CD4-positive, alpha-beta T cell treated with Interleukin-4 for 4 hours (primary cell): Measurements from ENCODE around the gene CLEC2A.
"Not testable (repeated sequence)": the region's sequence is repeated elsewhere in the genome, so short reads cannot be mapped to it uniquely, and the experiment has no call there.

Source experiments
- DNase-seq: peaks from one replicate; pipeline ENCODE4 v3.0.0-alpha.2; 2020

CLEC2A gene, protein sequence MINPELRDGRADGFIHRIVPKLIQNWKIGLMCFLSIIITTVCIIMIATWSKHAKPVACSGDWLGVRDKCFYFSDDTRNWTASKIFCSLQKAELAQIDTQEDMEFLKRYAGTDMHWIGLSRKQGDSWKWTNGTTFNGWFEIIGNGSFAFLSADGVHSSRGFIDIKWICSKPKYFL

DNA sequence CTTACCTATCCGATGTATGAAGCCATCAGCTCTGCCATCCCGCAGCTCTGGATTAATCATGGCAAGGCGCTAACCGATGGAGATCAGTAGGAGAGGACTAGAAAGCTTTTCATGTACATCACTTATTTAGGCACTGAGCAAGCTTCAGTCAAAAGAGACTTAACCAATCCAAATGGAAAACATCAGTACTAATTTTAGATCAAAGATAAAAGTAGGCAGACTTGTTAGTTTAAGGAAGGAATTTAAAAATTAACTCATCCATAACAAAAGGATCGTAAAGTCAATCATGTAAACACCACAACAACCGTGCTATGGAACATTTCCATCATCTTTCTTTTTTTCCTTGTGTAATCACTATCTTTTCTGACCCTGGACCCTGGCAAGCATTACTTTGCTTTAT lies at the start of gene CLEC2A:
CLEC2A (minus strand) TSS at position 101 of the 400 bp plus-strand sequence; CDS start at position 60, 41 bp downstream.
- DNase-seq: no peak

DNA sequence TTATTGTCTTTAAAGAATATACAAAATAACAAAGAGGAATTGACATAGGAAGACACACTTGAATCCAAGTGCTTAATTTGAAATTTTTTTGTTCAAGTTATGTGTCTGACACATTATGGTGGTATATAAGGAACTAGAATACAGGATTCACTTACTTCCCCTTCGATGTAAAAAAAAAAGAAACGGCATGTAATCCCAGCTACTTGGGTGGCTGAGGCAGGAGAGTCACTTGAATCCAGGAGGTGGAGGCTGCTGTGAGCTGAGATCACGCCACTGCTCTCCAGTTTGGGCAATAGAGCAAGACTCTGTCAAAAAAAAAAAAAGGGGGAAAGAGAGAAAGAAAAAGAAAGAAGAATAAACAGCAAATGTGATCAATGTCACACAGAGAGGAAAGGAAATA lies 48.0 kb upstream of the CLEC2A start:
- no peak for DNase-seq

DNA sequence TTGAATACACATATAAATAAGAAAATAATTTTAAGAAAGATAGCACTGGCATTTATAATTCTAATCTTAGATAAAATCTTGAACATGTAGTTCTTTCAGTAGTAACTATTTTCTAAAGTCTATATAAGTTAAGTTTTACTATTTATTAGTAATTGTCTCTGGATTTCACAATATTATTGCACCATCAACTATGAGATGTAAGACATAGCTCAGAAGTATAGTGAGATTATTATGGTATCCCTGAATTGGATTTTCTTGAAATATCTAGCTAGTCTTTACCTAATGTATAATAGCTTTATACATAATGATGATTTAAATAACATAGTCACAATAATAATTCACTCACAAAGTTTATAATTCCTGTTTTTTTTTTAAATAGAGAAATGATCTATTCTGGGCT lies 45.7 kb upstream of the CLEC2A start:
- no peak for DNase-seq

DNA sequence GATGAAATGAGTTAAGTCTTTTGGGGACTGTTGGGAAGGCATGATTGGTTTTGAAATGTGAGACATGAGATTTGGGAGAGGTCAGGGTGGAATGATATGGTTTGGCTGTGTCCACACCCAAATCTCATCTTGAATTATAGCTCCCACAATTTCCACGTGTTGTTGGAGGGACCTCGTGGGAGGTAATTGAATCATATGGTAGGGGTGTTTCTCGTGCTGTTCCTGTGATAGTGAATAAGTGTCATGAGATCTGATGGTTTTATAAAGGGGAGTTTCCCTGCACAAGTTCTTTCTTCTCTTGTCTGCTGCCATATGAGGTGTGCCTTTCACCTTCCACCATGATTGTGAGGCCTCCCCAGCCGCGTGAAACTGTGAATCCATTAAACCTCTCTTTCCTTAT lies 44.5 kb upstream of the CLEC2A start:
- not testable (repeated sequence) for DNase-seq

DNA sequence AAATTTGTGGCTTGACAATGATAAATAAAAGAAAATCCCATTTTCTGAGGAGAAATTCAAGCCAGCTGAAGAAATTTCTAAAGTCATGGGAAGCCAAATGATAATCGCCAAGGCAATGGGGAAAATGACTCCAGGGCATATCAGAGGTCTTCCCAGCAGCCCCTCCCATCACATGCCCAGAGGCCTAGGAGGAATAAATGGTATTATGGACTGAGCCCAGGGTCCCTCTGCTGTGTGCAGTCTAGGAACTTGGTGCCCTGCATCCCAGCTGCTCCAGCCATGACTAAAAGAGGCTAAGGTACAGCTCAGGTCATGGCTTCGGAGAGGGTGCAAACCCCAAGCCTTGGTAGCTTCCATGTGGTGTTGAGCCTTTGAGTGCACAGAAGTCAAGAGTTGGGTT lies 43.4 kb upstream of the CLEC2A start:
- DNase-seq: no peak

DNA sequence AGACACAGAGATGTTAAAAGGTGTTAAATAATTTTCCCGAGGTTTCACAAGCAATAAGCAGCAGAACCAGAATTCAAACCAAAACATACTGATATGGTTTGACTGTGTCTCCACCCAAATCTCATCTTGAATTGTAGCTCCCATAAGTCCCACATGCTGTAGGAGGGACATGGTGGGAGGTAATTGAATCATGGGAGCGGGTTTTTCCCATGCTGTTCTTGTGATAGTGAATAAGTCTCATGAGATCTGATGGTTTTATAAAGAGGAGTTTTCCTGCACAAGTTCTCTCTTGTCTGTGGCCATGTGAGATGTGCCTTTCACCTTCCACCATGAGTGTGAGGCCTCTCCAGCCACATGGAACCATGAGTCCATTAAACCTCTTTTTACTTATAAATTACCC lies 42.6 kb upstream of the CLEC2A start:
- not testable (repeated sequence) for DNase-seq

DNA sequence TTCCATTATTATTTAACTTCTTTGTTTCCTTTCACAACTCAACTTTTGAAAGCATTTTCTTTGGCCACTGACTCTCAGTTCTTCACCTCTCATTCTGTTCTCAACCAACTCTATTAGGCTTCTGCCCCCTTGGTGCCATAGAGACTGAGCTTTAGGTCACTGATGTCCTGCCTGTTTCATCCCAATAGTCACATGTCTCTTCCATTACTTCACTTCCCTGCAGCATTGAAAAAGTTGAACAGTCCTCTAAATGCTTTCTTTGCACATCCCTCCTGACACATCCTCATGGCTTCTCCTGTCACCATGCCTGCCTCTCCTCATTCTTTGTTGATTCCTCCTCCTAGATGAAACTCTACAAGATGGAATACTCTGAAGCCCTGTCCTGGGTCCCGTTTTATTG lies 41.8 kb upstream of the CLEC2A start:
- no peak for DNase-seq

DNA sequence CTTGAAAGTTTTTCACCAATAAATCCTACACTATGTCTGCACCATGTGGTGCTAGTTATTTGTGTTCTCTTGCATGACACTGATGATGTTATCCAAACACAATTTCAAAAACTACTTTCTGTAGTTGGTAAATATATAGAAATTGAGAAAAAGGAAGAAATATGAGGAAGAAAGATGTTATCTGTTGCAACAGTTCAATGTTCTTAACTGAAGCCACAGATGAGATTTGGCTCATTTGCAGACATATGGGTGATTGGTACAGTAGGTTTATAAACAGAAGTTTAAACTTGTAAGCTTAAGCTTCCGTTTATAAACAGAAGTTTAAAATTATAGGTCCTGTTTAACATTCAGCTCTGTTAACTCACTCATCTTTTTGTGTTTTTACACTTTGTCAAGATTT lies 39.0 kb upstream of the CLEC2A start, which contains the start of gene CLEC12A:
CLEC12A (plus strand) TSS at position 229 of the 400 bp plus-strand sequence. CDS start 188 bp downstream, outside the sequence.
- no peak for DNase-seq

DNA sequence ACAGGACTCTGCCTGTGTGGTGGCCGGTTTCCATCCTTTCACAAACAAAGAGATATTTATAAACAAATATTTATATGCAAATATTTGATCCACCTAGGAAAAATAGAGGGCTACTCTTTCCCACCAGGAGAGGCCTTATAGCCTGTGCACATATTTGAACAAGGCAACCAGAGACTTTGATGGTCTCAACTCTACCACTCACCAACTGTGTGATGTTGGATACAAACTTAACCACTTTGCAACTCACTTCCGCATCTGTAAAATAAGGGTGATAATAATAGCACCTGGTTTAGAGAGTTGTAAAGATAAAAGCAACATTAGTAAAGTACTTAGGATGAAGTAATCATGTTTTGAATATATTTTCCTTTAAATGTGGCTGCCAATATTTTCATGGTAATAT lies 37.5 kb upstream of the CLEC2A start:
- no peak for DNase-seq

DNA sequence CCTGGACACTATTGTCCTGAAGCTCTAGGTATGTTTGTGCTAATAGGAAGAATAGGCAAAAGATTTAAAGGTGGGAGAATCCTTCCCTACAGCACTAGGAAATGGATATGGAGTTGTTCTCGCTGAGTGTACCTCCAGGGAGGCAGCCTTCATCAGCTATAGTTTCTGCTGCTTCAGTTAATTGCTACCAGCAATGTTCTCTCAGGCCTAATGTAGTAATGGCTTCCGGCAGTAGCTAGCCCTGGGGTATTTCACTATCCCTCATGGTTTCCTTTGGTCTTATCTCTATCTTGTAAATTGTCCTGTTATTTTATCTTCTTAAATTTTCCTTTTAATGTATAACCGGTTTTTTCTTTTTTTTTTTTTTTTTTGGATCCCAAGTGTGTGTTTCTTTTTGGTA lies 29.7 kb upstream of the CLEC2A start:
- no peak for DNase-seq

DNA sequence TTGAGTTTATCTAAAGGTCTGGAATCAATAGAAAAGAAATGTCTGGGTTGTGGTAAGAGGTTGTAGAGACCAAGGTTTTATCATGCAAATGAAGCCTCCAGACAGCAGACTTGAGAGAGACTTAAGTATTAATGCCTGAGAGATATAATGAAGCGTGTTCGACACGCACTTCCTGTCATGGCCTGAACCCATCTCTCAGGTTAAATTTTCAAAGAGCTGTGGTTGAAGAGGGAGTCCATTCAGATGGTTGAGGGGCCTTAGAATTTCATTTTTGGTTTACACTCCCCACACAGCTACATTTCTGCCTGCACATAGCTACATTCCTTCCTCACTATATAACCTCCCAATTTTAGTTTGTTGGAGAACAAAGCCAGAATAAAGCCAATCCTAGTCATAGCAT lies 28.9 kb upstream of the CLEC2A start:
- no peak for DNase-seq

DNA sequence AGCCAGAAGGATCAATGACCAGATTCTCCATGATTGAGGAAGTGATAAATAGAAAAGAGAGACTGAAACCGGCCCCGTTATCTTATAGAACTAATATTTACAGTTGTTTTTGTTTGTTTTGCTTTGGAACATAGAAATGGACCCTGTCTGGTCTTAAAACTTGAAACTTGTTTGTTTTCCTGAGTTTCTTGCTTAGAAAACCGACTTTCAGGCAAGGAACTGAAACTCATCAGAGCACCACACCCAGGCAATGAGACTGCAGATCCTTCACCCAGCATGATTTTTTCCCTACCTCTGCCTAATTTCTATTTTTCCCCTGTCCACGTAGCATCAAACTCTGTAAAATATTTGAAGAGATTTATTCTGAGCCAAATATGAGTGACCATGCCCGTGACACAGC lies 28.4 kb upstream of the CLEC2A start:
- no peak for DNase-seq

DNA sequence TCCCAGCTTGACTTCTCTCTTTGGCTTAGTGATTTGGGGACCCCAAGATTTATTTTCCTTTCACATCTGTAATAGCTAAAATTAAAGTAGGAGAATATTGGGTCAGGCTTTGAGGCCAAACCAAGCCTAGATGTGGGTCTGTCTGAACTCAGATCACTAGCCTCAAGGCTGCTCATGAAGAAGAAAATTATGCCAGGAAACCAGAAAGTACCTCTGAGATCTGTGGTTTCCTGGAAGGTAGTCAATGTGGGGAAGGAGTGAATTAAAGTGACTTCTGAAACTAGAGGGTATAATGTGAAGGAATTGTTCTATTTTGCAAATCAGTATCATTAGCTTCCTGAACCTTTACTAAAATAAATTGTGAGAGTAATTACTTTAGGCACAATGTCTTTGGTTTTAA lies 25.7 kb upstream of the CLEC2A start:
- peak; percentile 24 for DNase-seq

DNA sequence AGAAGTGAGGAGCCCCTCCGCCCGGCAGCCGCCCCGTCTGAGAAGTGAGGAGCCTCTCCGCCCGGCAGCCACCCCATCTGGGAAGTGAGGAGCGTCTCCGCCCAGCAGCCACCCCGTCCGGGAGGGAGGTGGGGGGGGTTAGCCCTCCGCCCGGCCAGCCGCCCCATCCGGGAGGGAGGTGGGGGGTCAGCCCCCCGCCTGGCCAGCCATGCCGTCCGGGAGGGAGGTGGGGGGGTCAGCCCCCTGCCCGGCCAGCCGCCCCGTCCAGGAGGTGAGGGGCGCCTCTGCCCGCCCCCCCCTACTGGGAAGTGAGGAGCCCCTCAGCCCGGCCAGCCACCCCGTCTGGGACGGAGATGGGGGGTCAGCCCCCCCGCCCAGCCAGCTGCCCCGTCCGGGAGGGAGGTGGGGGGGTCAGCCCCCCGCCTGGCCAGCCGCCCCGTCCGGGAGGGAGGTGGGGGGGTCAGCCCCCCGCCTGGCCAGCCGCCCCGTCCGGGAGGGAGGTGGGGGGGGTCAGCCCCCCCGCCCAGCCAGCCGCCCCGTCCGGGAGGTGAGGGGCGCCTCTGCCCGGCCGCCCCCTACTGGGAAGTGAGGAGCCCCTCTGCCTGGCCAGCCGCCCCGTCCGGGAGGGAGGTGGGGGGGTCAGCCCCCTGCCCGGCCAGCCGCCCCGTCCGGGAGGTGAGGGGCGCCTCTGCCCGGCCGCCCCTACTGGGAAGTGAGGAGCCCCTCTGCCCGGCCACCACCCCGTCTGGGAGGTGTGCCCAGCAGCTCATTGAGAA lies 21.0 kb upstream of the CLEC2A start:
- not testable (repeated sequence) for DNase-seq

DNA sequence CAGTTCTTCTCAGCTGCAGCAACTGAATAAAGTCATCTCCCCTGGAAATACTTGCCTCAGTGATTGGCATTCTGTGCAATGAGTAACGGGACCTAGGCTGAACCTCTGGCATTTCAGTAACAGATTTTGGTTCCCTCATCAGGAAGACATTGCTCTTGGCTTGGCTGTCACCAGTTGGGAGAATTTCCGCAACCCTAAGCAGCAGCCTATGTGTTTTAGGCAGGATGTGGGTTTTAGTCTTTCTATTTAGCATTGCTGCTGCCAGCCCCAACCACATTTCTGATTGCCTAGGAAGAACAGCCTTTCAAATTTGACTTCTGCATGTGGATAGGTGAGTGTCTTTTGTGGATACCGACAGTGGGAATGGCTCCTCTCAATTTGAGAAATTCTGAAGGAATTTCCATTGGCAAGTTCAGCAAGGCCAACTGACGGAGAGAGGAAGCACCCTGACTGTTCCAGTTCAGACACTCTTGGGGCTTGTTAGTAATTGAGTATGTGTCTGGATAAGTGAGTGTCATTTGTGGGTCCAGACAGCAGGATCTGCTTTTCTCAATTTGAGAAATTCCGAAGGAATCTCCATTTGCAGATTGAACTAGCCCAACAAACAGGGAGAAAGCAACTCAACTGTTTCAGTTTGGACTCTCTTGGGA lies 19.0 kb upstream of the CLEC2A start:
- DNase-seq: peak; percentile 49

DNA sequence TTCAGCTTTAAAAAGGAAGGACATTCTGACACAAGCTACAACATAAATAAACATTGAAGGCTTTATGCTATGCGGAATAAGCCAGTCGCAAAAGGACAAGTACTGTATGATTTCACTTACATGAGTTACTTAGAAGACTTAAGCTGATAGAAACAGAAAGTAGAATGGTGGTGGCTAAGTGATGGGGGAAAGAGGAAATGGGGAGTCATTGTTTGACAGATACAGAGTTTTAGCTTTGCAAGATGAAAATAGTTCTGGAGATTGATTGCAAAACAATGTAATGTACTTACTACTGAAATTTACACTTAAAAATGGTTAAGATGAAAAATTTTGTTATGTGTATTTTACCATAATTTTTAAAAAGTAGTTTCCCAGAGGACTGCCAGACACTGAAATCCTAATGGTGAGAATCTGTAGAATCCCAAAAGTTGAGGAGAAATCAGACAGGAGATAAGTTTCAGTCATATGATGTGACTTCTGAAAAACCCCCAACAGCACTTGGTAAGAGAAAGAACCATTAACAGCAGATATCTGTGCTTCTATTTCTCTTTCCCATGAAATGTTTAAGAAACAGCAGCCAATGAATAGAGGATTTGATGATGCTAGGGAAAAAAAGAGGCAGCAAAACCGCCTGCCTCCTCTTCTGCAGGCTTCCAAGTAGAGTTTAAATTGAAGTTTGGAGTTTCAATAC lies 16.6 kb upstream of the CLEC2A start:
- peak; percentile 50 for DNase-seq

DNA sequence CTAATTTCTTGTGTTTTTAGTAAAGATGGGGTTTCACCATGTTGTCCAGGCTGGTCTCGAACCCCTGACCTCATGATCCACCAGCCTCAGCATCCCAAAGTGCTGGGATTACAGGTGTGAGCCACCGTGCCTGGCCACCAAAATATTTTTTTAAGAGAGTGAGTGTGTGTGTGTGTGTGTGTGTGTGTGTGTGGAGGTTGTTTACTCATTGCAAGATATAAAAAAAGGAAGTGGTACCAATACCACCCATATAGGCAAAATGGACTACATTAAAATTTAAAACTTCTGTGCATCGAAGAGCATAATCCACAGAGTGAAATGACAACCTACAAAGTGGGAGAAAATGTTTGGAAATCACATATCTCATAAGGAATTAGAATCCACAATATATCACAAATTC lies 15.5 kb upstream of the CLEC2A start:
- no peak for DNase-seq

DNA sequence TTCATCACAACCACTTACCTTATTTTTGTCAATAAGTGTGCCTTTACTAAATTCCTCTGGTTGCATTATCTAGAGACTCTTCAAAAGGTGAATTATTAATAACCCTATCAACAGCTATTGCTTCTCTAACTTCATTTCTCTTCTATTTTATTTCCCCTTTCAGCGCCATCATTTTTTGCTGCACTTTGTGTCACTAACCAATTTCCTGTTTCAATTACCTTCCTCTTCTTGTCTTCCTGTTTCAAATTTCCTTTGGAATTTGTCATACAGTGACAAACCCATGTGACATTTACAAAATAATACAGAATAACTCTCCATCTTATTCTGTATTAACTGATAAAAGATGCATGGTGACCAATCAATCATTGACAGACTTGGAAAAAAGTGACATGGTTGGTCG lies 12.2 kb upstream of the CLEC2A start:
- no peak for DNase-seq

DNA sequence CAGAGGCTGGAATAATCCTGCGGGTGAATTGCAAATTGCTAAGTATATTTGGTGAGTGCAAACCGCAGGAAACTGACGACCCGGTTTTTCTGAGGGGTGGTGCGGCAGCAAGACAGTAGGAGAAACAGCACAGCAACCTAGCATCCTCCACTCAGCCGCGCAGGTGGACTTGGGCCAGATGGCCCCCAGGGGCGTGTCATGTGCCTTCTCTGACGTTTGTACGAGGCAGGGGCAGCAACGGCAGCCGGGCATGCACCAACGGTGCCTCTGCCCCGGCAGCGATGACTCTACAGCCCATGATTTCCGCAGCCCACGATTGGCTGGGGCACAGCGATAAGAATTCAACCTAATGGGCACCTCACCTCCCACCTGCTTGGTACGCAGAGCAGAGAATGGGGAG lies 11.1 kb upstream of the CLEC2A start:
- DNase-seq: no peak

DNA sequence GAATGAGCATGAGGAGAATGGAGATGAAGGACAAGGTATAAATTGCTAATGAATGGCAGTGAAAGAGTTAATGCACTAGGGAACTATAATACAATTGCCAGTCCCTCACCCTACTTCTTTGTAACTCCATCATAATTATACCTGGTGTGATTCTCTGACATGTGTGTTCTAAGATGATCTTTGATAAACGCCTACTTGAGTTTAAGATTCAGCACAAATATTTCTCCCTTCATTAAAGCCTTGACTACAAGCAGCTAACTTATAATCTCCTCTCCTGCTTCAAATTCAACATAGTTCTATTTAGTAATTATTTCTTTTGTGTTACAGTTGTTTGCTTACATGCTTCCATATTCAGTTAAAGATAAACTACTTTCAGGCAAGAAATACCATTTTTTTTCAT lies 9.7 kb upstream of the CLEC2A start:
- DNase-seq: no peak

DNA sequence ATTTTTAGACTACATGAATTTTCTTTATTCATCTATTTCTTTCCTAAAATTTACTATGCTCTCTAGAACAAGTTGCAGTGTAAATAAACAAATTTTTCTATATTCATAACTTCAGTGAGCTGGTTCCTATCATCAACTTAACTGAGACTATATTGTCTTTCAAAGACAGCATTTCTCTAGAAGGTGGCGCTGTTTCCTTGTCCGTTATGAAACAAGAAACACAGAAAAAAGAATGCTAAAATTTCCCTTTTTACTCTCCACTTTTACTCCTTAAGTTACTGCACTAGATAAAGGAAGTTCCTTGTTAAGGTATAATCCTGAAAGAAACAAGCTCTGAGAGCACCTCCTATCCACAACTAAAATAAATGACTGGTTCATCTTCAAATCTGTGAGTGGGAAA lies 8.2 kb upstream of the CLEC2A start:
- peak; percentile 20 for DNase-seq

DNA sequence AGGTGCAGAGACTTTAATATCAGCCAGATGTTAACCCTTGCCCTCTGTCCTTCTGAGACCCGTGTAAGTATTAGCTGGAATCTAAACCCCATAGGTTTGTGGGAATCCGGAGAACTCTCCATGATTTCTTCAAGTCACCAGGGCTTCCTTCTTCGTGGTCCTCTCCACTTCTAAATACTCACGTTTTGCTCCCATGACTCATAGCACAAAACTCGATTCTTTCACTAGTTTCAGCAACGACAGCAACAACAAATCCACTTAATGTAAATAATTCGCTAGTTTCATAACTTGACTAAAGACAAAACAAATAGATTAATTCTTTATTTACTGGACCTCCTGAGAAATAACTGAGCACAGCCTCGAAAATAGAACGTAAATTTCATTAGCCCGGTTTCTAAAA lies 4.4 kb upstream of the CLEC2A start:
- DNase-seq: no peak

DNA sequence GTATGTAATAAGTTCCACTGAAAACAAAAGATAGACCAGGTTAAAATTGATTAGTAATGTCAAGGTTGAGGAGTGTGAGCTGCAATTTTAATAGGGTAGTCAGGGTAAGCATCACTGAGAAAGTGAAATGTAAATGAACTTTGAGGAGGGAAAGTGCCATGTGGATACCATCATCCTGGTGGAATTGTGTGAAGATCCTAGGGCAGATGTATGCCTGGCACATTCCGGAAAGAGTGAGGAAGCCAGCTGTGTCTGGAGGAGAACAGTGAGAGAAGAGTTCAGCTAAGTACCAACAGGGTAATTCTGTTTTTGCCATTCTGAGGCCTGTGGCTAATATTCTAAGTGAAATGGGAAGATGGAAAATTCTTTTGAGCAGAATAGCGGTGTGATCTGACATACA lies 2.9 kb upstream of the CLEC2A start:
- no peak for DNase-seq

DNA sequence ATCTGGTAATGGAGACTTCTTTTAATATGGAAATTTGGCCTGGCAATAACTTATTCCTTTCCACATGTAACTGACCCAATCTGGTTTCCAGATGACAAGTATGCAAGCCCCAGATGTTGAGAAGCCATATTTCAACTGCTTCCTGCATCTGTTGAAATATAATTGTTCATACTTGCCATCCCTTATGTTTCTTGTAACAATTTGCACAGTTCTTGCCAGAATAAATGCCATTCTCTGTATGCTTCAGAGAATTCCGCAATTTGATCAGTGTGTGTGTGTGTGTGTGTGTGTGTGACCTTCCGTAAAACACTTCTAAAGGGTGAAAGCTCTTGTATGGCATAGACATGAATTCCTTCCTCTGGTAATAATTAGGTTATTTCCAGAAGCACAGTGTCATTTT lies 1.8 kb upstream of the CLEC2A start:
- no peak for DNase-seq
